NCI-H2227 treated with DMSO at 0.1 percent for 48 hours (cell line): ENCODE data around the gene TMC1.

Experiments
- DNase-seq: peaks from one replicate; lab custom pipeline; 2025; lab: John Stamatoyannopoulos, UW

Gene TMC1

GRCh38 chr9:72874344-72874743 lies 352.9 kb downstream of the TMC1 start:
- no peak for DNase-seq

- DNase-seq, result no peak
Measured at GRCh38 chr9:72875221-72875620, 353.8 kb downstream of the TMC1 start.

- no peak for DNase-seq
Measured at GRCh38 chr9:72880821-72881220, 359.4 kb downstream of the TMC1 start.

GRCh38 chr9:72882117-72882775 lies 360.8 kb downstream of the TMC1 start:
- no peak for DNase-seq

- no peak for DNase-seq
Measured at GRCh38 chr9:72883875-72884274, 362.5 kb downstream of the TMC1 start.

GRCh38 chr9:72884508-72884907 lies 363.1 kb downstream of the TMC1 start:
- DNase-seq, result no peak
